Measurements from ENCODE around the gene HCN2.
"Not testable (repeated sequence)": the region's sequence is repeated elsewhere in the genome, so short reads cannot be mapped to it uniquely, and the experiment has no call there.

The HCN2 gene

DNA sequence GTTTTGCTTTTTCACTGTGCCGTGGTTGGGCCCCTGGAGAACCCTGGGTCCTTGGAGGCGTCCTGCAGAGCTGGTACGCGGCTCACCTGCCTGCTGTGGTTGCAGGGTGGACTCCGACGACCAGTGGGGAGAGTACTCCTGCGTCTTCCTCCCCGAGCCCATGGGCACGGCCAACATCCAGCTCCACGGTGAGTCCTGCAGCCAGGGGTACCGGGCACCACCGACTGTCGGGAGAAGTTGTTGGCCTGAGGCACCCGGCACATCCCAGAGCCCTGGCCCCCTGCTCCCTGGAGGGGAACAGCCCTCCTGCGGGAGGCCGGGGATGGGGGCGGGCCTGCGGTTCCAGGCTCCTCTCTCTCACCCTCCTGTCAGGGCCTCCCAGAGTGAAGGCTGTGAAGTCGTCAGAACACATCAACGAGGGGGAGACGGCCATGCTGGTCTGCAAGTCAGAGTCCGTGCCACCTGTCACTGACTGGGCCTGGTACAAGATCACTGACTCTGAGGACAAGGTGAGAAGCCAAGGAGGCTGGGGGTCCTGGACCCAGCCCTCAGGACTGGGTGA, 9.3 kb upstream of the HCN2 start:
- H3K9ac ChIP-seq, result no peak overlapping the region
- no peak overlapping the region for H3K27ac ChIP-seq
- H3K9me3 ChIP-seq (replicated peaks in 1 of 11), result no peaks in the 10 kb centered on the region
- no peak overlapping the region for H3K4me2 ChIP-seq
- H3K4me3 ChIP-seq, result no peak overlapping the region
- no peak for TF ChIP-seq Cebpa-rat (IDR thresholded peaks at IDR 0.05)
- H3K4me1 ChIP-seq, result peaks cover 26 to 36% (median 30%) of the 10 kb centered on the region in 10 experiments
- peaks cover 85 to 98% (median 96%) of the 10 kb centered on the region in 11 experiments for H4K20me1 ChIP-seq
- no peaks in the 10 kb centered on the region for H3K27me3 ChIP-seq
- peaks cover 56 to 82% (median 71%) of the 10 kb centered on the region in 11 experiments for H3K36me3 ChIP-seq

DNA sequence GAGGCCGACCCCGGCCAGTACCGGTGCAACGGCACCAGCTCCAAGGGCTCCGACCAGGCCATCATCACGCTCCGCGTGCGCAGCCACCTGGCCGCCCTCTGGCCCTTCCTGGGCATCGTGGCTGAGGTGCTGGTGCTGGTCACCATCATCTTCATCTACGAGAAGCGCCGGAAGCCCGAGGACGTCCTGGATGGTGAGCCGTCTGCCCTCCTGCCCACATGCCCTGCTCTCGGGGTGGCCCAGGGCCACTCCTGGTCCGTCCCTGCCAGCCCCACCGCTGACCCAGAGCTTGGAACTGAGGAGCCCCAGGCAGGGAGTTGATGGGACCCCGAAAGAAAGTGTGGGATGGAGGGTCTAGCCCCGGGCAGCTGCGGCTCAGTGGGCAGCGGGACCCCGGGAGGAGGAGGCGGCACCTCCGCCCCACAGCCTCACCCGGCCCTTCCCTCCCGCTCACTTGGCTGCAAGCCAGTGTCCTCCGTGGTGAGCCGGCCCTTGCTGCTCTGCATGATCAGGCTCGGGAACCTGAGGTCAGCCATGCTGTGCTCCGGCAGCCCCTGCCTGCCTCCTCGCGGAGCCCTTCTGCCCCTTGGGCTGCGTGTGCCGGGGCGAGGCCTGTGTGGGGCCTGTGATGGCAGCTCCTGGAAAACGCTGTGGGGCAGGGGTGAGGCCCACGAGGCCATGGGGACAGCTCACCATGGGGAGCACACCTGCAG, 8.1 kb upstream of the HCN2 start:
- peaks cover 74 to 98% (median 94%) of the 10 kb centered on the region in 11 experiments for H4K20me1 ChIP-seq
- no peak overlapping the region for H3K4me3 ChIP-seq
- peak overlapping the region in 2 of 11 experiments; percentile 5 to 16; a peak in 1 of 22 replicates for H3K9ac ChIP-seq
- no peaks in the 10 kb centered on the region for H3K9me3 ChIP-seq (replicated peaks in 1 of 11)
- peaks cover 14 to 24% (median 19%) of the 10 kb centered on the region in 10 experiments for H3K4me1 ChIP-seq
- no peak for TF ChIP-seq Cebpa-rat (IDR thresholded peaks at IDR 0.05)
- peaks cover 0 to 7% (median 0%) of the 10 kb centered on the region in 11 experiments; a peak in 4 of 22 replicates for H3K27me3 ChIP-seq
- H3K36me3 ChIP-seq, result peaks cover 56 to 73% (median 69%) of the 10 kb centered on the region in 11 experiments
- H3K4me2 ChIP-seq, result no peak overlapping the region
- H3K27ac ChIP-seq, result no peak overlapping the region

DNA sequence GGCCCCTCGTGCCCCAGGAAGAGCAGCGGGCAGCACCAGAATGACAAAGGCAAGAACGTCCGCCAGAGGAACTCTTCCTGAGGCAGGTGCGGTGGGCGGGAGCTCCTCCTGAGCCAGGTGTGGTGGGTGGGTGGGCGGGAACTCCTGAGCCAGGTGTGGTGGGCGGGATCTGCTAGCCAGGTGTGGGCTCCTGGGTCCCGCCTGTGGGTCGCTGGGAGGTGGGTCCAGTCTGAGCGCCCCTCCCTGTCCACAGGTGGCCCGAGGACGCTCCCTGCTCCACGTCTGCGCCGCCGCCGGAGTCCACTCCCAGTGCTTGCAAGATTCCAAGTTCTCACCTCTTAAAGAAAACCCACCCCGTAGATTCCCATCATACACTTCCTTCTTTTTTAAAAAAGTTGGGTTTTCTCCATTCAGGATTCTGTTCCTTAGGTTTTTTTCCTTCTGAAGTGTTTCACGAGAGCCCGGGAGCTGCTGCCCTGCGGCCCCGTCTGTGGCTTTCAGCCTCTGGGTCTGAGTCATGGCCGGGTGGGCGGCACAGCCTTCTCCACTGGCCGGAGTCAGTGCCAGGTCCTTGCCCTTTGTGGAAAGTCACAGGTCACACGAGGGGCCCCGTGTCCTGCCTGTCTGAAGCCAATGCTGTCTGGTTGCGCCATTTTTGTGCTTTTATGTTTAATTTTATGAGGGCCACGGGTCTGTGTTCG, 7.0 kb upstream of the HCN2 start:
- Histone ChIP-seq H3K4me1 (peaks cover 4 to 15% (median 11%) of the 10 kb centered on the region in 10 experiments), H3K36me3 (peaks cover 50 to 63% (median 59%) of the 10 kb centered on the region in 11 experiments), H3K4me2 (no peak overlapping the region), H3K9ac (no peak overlapping the region), H3K9me3 (replicated peaks in 1 of 11) (no peaks in the 10 kb centered on the region), H4K20me1 (peaks cover 63 to 98% (median 86%) of the 10 kb centered on the region in 11 experiments), H3K27ac (no peak overlapping the region), H3K27me3 (peaks cover 1 to 17% (median 5%) of the 10 kb centered on the region in 11 experiments; a peak in 21 of 22 replicates), H3K4me3 (no peak overlapping the region)
- TF ChIP-seq Cebpa-rat (IDR thresholded peaks at IDR 0.05), result no peak

DNA sequence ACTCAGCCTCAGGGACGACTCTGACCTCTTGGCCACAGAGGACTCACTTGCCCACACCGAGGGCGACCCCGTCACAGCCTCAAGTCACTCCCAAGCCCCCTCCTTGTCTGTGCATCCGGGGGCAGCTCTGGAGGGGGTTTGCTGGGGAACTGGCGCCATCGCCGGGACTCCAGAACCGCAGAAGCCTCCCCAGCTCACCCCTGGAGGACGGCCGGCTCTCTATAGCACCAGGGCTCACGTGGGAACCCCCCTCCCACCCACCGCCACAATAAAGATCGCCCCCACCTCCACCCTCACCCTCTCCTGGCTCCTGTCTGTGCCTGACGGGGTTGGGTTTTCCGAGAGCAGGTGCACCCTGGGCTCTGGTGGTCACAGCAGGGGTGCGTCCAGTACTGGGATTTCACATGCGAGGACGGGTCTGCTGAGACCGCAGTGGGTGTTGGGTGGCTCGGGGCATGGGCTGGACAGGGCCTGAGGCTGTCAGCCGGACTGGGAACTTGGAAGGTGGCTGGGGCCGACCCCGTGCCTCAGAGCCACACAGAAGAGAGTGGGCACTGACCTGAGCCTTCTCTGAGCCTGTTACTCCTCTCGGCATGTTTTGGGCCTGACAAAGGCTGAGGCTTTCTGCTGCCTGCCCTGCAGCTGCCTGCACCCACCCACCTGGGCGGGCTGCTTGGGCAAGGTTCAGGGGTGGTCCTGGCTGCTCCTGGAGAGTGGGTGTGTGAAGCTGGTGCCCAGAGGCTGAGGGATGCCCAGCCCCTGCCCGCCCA, 6.3 kb upstream of the HCN2 start:
- Histone ChIP-seq H3K36me3 (peaks cover 43 to 55% (median 52%) of the 10 kb centered on the region in 11 experiments), H3K4me2 (peak overlapping the region in 1 of 11 experiments; percentile 25; a peak in 1 of 22 replicates), H3K4me3 (no peak overlapping the region), H3K9me3 (replicated peaks in 1 of 11) (no peaks in the 10 kb centered on the region), H3K9ac (0 out of 22 replicates have a peak overlapping the region, but pooled peaks of 1 of the 11 experiments have one; percentile 15), H3K4me1 (peaks cover 7 to 19% (median 14%) of the 10 kb centered on the region in 10 experiments; a peak in 19 of 20 replicates), H3K27me3 (peaks cover 8 to 24% (median 12%) of the 10 kb centered on the region in 11 experiments), H4K20me1 (peaks cover 56 to 98% (median 86%) of the 10 kb centered on the region in 11 experiments), H3K27ac (no peak overlapping the region)
- no peak for TF ChIP-seq Cebpa-rat (IDR thresholded peaks at IDR 0.05)

DNA sequence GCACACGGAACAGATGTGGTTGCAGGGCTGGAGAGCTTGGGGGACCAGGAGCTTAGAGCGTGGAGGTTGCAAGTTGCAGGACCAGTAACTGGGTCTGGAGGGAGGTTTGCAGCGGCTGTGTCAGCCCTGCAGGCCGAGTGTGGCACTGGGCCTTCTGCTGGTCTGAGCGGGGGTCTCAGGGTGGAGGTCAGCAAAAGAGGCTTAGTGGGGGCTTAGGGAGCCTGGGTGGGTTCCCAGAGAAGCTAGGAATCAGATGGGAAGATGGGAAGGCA, 5.8 kb upstream of the HCN2 start:
- H3K27ac ChIP-seq, result no peak overlapping the region

DNA sequence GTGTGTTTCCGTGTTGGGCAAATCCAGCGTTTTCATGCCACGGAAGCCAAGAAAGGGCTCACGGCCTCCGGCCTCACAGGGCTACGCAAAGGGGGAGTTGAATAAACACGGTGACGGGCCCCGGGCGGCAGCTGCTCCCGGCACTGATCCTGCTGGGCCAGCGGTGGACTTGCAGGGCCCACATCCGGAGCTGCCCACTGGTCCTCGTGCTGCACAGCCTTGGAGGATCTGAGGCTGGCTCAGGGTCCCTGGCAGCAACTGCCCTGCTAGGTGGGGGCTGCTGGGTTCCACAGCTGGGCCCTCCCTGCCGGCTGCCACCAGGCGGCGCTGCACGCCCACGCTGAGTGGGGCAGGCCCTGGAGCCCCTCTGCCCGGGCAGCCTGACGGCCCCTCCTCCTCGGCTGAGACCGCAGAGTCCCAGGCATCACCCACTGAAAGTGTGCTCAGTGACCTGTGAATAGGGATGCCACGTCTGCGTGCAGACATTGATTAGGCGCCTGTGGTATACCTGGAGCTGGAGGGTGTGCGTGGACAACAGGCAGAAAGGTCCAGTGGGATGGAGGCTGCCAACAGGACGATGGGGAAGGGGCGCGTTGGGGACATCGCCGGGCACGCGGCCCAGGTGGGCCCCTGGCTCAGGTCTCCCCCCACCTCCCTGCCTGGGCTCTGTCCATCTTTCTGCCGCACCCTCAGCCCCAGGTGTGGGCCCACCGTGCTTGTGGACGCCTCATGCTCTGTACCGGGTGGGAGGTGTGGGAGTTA, 5.3 kb upstream of the HCN2 start:
- peaks cover 35 to 45% (median 41%) of the 10 kb centered on the region in 11 experiments for H3K36me3 ChIP-seq
- 0 out of 22 replicates have a peak overlapping the region, but pooled peaks of 1 of the 11 experiments have one; percentile 15 for H3K9ac ChIP-seq
- no peak for TF ChIP-seq Cebpa-rat (IDR thresholded peaks at IDR 0.05)
- H4K20me1 ChIP-seq, result peaks cover 46 to 98% (median 86%) of the 10 kb centered on the region in 11 experiments
- H3K27me3 ChIP-seq, result peaks cover 19 to 35% (median 23%) of the 10 kb centered on the region in 11 experiments
- H3K4me3 ChIP-seq, result no peak overlapping the region
- H3K4me1 ChIP-seq, result peaks cover 9 to 26% (median 17%) of the 10 kb centered on the region in 10 experiments; a peak in 19 of 20 replicates
- peak overlapping the region in 1 of 11 experiments; percentile 25; a peak in 1 of 22 replicates for H3K4me2 ChIP-seq
- H3K9me3 ChIP-seq (replicated peaks in 1 of 11), result no peaks in the 10 kb centered on the region
- no peak overlapping the region for H3K27ac ChIP-seq

More for the DNA sequence above, 5.8 kb upstream of the HCN2 start:
- Histone ChIP-seq H3K36me3 (peaks cover 40 to 50% (median 47%) of the 10 kb centered on the region in 11 experiments), H3K4me2 (peak overlapping the region in 1 of 11 experiments; percentile 25; a peak in 1 of 22 replicates), H3K9me3 (replicated peaks in 1 of 11) (no peaks in the 10 kb centered on the region), H3K4me1 (peaks cover 9 to 24% (median 16%) of the 10 kb centered on the region in 10 experiments; a peak in 19 of 20 replicates), H3K9ac (0 out of 22 replicates have a peak overlapping the region, but pooled peaks of 1 of the 11 experiments have one; percentile 15), H3K27me3 (peaks cover 14 to 30% (median 17%) of the 10 kb centered on the region in 11 experiments), H3K4me3 (no peak overlapping the region), H4K20me1 (peaks cover 51 to 98% (median 86%) of the 10 kb centered on the region in 11 experiments)
- no peak for TF ChIP-seq Cebpa-rat (IDR thresholded peaks at IDR 0.05)

DNA sequence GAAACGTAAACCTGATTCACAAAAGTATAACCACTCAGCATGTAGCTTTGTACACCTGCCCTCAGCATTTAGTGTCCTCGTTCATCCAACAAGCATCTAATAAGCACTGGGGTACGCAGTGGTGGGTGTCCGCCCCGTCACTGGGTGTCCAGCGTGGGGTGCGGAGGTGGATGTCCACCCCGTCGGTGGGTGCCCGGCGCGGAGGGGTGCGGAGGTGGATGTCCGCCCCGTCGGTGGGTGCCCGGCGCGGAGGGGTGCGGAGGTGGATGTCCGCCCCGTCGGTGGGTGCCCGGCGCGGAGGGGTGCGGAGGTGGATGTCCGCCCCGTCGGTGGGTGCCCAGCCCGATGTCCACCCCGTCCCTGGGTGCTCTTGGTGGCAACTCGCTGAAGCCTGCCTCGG, 4.5 kb upstream of the HCN2 start:
- peaks cover 28 to 38% (median 34%) of the 10 kb centered on the region in 11 experiments for H3K36me3 ChIP-seq
- H4K20me1 ChIP-seq, result peaks cover 38 to 92% (median 81%) of the 10 kb centered on the region in 11 experiments
- H3K4me2 ChIP-seq; H3K9me3 ChIP-seq (replicated peaks in 1 of 11); H3K27ac ChIP-seq; H3K4me3 ChIP-seq; H3K9ac ChIP-seq: not testable (repeated sequence)
- H3K27me3 ChIP-seq, result peaks cover 23 to 39% (median 27%) of the 10 kb centered on the region in 11 experiments
- peaks cover 9 to 26% (median 17%) of the 10 kb centered on the region in 10 experiments; a peak in 19 of 20 replicates for H3K4me1 ChIP-seq
